Ovary (tissue), 9 donors: ENCODE measurements around the gene ALOX5. TPM values are rescaled to one million over a fixed set of nuclear protein-coding genes. Genes with fewer than 3 reads are reported as not detected.

Experiments used
- DNase-seq, 5 donors: peaks; one replicate each; pipeline ENCODE4 v3.0.0-alpha.2; 2019 to 2020
- H3K27ac ChIP-seq, 2 donors: fragments of 200-600 bp; one replicate each; pipeline versions ENCODE4 v1.5.1 to v1.8.0; 2019 to 2022
- H3K27me3 ChIP-seq: fragments of 200-600 bp; one replicate; pipeline ENCODE4 v1.8.0; 2022
- H3K36me3 ChIP-seq: fragments of 200-600 bp; sonication (generic); one replicate; pipeline ENCODE4 v1.5.1; 2019
- H3K4me1 ChIP-seq: one replicate; pipeline ENCODE4 v1.8.1; 2013; ENCODE audit warnings: mild to moderate bottlenecking, moderate library complexity; ENCODE audit not compliant: insufficient read depth
- H3K4me3 ChIP-seq: fragments of 200-600 bp; sonication (generic); one replicate; pipeline ENCODE4 v1.5.1; 2017
- H3K9me3 ChIP-seq, 2 donors: fragments of 200-600 bp in 1 of 2; sonication (generic) in 1 of 2; one replicate each; pipeline versions ENCODE4 v1.5.1 to v1.8.1; 2013 to 2019; ENCODE audit warnings: mild to moderate bottlenecking in 1 of 2, moderate library complexity in 1 of 2
- CTCF ChIP-seq, 3 donors: fragments of 450-650 bp in 2 of 3; fragments of 200-600 bp in 1 of 3; IDR thresholded peaks; one replicate each; pipeline versions ENCODE4 v1.5.1 to v1.8.0; 2016 to 2022; ENCODE audit warnings: antibody characterized with exemption in 3 of 3, mild to moderate bottlenecking in 1 of 3
- EP300 ChIP-seq: sonication (generic); formaldehyde crosslinking; IDR thresholded peaks from one replicate; pipeline ENCODE4 v1.6.1; 2017; ENCODE audit warnings: antibody characterized with exemption
- POLR2A ChIP-seq: fragments of 450-650 bp; IDR thresholded peaks from one replicate; pipeline ENCODE4 v1.6.1; 2017; ENCODE audit warnings: antibody characterized with exemption, mild to moderate bottlenecking, moderate library complexity
- WGBS, 3 donors: extraction: QIAGEN DNeasy Blood & Tissue Kit in 1 of 3; methylation state at CpG; one replicate each; pipeline versions ENCODE4 v1.1.5 to v1.1.7; 2013 to 2017; 5-methylcytosine and 5-hydroxymethylcytosine counted together
- intact Hi-C, 4 donors: fragments of 100-400 bp; cut with DNase I; formaldehyde crosslinking; loops; one replicate each; pipeline versions ENCODE4 v1.11.0 to v1.15.1; 2022 to 2023
- polyA plus RNA-seq, 2 donors: library from polyadenylated mRNA; stranded (reverse); fragments of 200-250 nt in 1 of 2; fragments of 350-450 nt in 1 of 2; fragmentation: Illumina TruSeq in 1 of 2; extraction: RNeasy Lipid Tissue Mini Kit (QIAGEN cat#74804) in 1 of 2; gene quantifications; one replicate each; pipeline ENCODE4 v1.2.3, GENCODE V29; 2013 to 2014
- total RNA-seq, 7 donors: library from RNA; depleted of rRNA in 2 of 7; stranded (reverse); fragments of >200 nt in 2 of 7; fragmentation: NEBNext Ultra II Directional in 3 of 7; extraction: Animal tissue kit (Norgen Biotek cat#: 25700) in 3 of 7; gene quantifications; one replicate each; pipeline versions ENCODE4 v1.1.0 to v1.2.4, GENCODE V29; 2016 to 2023
- donor health status: DM: no; HTN: no; CAD: no; lungs with moderate emphysema.
- donor health status: DM: no; HTN: no; CAD: no.
- donor health status: Bipolar disorder and iron deficiency.
- donor health status: DM: yes; HTN: yes; CAD: no.
- donor health status: DM: no; HTN: no; CAD: no.
- donor health status: DM: yes; HTN: yes; CAD: no.

The ALOX5 gene
- total and polyA plus RNA-seq, 9 donors, result 1.7 to 17.7 (median 6.3) TPM

DNA sequence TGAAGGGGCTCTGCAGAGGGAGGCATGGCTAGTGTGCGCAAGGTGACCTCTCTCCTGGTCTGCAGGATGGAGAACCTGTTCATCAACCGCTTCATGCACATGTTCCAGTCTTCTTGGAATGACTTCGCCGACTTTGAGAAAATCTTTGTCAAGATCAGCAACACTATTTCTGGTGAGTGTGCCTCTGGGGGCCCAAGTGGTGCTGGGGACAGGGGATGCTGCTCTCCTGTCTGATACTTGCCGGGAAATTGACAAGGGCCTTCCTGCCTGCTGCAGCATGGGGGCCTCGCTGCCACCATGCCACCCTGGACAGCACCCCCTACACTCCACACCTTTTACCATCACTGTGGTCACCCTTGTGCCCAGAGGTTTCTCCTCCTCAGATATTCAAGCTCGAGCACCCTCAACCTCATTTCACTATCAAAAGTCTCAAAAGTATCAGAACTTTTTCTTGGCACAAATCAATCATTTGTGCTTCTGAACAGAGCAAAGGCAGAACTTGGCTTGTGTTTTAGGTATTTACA, 50.0 kb downstream of the ALOX5 start:
- 89 to 92% (median 90%) methylated on average over 7 of the region's 7 CpGs for WGBS, 3 donors
- Histone ChIP-seq H3K9me3 (no peaks in the 10 kb centered on the region), H3K27ac (no peak overlapping the region), H3K4me1 (peaks cover 6% of the 10 kb centered on the region), H3K4me3 (no peak overlapping the region), H3K36me3 (no peaks in the 10 kb centered on the region), H3K27me3 (no peaks in the 10 kb centered on the region)
- no peak for TF ChIP-seq EP300
- no peak for TF ChIP-seq CTCF (IDR thresholded peaks at IDR 0.05)
- TF ChIP-seq POLR2A, result no peak
- no peak for DNase-seq
- intact Hi-C loops, result no loop called here

DNA sequence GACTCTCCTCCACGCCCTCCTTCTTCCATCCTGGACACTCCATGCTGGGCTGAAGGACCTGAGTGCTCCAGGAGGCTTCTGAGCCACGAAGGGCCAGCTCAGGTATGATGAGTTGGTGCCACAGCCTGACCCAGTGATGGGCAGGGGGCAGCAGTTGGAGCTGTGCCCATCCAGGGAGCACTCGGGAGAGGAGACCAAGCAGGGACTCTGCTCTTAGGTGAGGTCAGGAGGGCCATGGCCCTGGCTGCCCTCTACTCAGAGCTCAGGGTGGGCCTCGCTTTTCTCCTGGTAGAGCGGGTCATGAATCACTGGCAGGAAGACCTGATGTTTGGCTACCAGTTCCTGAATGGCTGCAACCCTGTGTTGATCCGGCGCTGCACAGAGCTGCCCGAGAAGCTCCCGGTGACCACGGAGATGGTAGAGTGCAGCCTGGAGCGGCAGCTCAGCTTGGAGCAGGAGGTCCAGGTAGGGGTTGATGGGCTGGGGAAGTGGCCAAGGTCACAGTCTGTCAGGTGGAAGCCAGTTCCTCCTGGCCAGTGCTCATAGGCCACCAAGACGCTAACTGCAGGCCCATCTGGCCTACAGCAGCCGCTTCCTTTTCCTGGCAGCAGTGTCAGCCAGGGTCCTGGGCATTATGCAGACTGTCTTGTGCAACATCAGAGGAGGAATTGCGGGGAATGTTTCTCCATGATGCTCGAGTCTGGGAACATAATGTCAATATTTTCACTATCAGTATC, 50.8 kb downstream of the ALOX5 start:
- no peak overlapping the region for H3K27ac ChIP-seq
- TF ChIP-seq POLR2A, result no peak
- TF ChIP-seq CTCF (IDR thresholded peaks at IDR 0.05), result no peak
- TF ChIP-seq EP300, result no peak
- intact Hi-C loops, result no loop called here
- no peaks in the 10 kb centered on the region for H3K27me3 ChIP-seq
- peaks cover 2% of the 10 kb centered on the region for H3K4me1 ChIP-seq
- no peak for DNase-seq
- no peaks in the 10 kb centered on the region for H3K9me3 ChIP-seq
- WGBS, 3 donors, result 78 to 81% (median 80%) methylated on average over 15 of the region's 15 CpGs
- no peak overlapping the region for H3K4me3 ChIP-seq
- no peaks in the 10 kb centered on the region for H3K36me3 ChIP-seq

- DNase-seq, result no peak
- Histone ChIP-seq H3K27me3 (no peaks in the 10 kb centered on the region), H3K4me3 (no peak overlapping the region), H3K4me1 (no peaks in the 10 kb centered on the region), H3K9me3 (no peaks in the 10 kb centered on the region), H3K27ac (no peak overlapping the region), H3K36me3 (no peaks in the 10 kb centered on the region)
- intact Hi-C loops, result no loop called here
- TF ChIP-seq EP300, result no peak
- no peak for TF ChIP-seq CTCF (IDR thresholded peaks at IDR 0.05)
- no peak for TF ChIP-seq POLR2A
- 88 to 91% (median 89%) methylated on average over 10 of the region's 10 CpGs for WGBS, 3 donors
Observed at GRCh38 chr10:45425621-45426563, 51.9 kb downstream of the ALOX5 start.

DNA sequence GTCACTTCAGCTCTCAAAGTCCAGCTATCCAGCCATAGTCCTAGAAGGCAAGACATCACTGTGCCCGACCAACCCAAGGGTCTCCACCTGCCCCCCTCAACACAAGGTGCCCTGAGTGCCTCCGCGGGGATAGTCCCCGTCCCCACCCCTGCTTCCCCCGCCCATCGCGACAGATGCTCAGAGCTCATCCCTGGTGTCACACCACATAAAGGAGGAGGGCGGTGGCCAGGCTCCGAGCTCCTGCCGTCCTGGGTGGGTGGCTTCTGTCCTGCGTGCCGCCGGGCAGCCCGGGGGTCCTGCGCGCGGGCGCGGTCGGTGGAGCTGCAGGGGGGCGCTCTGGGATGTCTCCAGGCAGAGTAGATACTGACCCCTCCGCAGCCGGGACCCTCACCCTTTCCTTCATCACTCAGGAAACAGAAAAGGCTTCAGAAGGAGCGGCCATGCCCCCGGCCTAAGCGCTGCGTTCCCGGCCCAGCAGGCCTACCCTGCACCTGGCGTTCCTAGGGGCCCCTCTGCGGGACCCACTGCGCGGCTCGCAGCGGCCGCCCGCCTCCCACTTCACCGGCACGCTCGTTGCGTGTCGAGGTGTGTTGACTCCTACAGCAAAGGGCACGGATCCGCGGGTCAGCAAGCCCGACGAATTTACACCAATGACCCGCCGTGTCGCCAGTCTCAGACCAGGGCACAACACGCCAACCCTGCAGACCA, 53.4 kb downstream of the ALOX5 start:
- H3K4me1 ChIP-seq, result no peaks in the 10 kb centered on the region
- WGBS, 3 donors, result 19 to 26% (median 25%) methylated on average over 29 to 50 of the region's 50 CpGs
- no peak overlapping the region for H3K27ac ChIP-seq
- H3K9me3 ChIP-seq, result no peaks in the 10 kb centered on the region
- DNase-seq, result no peak
- intact Hi-C loops, result no loop called here
- no peaks in the 10 kb centered on the region for H3K27me3 ChIP-seq
- TF ChIP-seq EP300, result no peak
- no peak for TF ChIP-seq POLR2A
- no peak for TF ChIP-seq CTCF (IDR thresholded peaks at IDR 0.05)
- no peaks in the 10 kb centered on the region for H3K36me3 ChIP-seq
- H3K4me3 ChIP-seq, result no peak overlapping the region
